Stimulated activated CD8-positive, alpha-beta memory T cell treated with anti-CD3 and anti-CD28 coated beads, Interleukin-7, amount 100 ng/mL, for 24 hours (primary cell): ENCODE data around the gene CHST11.

Experiments
- DNase-seq: peaks from one replicate; pipeline ENCODE4 v3.0.0-alpha.2; 2020; ENCODE audit warnings: low read depth

The CHST11 gene

GRCh38 chr12:104698871-104699270 is 242.1 kb downstream of the CHST11 start:
- DNase-seq = no peak

GRCh38 chr12:104699489-104700190 is 242.9 kb downstream of the CHST11 start:
- DNase-seq = no peak

GRCh38 chr12:104700324-104700723 is 243.6 kb downstream of the CHST11 start:
- no peak for DNase-seq

- DNase-seq = no peak
Observed at GRCh38 chr12:104701301-104701700, 244.6 kb downstream of the CHST11 start.

GRCh38 chr12:104701756-104702155 is 245.0 kb downstream of the CHST11 start:
- DNase-seq = no peak

- DNase-seq = no peak
Observed at GRCh38 chr12:104702565-104703139, 245.9 kb downstream of the CHST11 start.

- no peak for DNase-seq
Observed at GRCh38 chr12:104703372-104703771, 246.6 kb downstream of the CHST11 start.

- DNase-seq = no peak
Observed at GRCh38 chr12:104704224-104704779, 247.6 kb downstream of the CHST11 start.

- DNase-seq = no peak
Observed at GRCh38 chr12:104707194-104707593, 250.4 kb downstream of the CHST11 start.

GRCh38 chr12:104707794-104708558 is 251.2 kb downstream of the CHST11 start:
- DNase-seq = no peak

GRCh38 chr12:104708891-104709290 is 252.1 kb downstream of the CHST11 start:
- no peak for DNase-seq

GRCh38 chr12:104709692-104710435 is 253.1 kb downstream of the CHST11 start:
- no peak for DNase-seq

- no peak for DNase-seq
Observed at GRCh38 chr12:104710940-104711689, 254.4 kb downstream of the CHST11 start.

- DNase-seq = no peak
Observed at GRCh38 chr12:104712477-104712876, 255.7 kb downstream of the CHST11 start.

GRCh38 chr12:104712968-104713367 is 256.2 kb downstream of the CHST11 start:
- no peak for DNase-seq

- no peak for DNase-seq
Observed at GRCh38 chr12:104713444-104713843, 256.7 kb downstream of the CHST11 start.

GRCh38 chr12:104714369-104714768 is 257.6 kb downstream of the CHST11 start:
- DNase-seq = no peak

- DNase-seq = no peak
Observed at GRCh38 chr12:104716172-104716571, 259.4 kb downstream of the CHST11 start.

- DNase-seq = no peak
Observed at GRCh38 chr12:104718304-104718929, 261.7 kb downstream of the CHST11 start.

- DNase-seq = no peak
Observed at GRCh38 chr12:104719700-104720338, 263.1 kb downstream of the CHST11 start.
